ENCODE measurements around the gene ITGA5.

Gene ITGA5

DNA sequence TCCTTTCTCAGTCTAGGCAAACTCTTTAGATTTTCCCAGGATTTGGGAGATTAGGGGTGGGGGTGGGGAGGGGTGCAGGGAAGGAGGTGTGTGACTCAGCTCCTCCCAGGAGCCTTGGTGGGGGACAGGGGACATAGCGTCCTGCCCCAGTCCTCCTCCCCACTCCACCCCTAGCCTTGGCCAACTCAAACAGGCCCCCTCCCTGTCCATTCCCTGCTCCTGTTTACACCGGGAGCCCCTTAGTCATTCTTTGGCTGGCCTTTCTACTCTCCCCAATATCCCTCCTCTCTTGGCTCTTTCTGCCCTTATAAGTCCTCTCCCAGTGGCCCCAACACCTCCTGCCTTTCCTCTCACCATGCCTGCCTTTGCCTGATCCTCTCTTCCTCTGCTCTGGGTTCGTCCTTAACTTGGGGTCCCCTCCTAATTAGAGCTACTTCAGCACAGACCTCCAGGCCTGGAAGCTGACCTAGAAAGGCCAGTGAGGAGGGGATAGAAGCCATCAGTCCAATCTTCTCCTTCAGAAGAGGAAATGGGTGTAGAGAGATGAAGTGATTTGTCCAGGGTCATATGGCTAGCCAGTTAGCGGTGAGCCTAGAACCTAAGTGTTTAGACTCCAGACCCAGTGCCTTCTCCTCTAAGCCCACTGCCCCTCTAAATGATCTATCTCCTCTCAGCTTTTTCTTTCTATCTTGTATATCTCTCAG lies 2.3 kb upstream of the ITGA5 start:
- TF ChIP-seq TAF1 (IDR thresholded peaks at IDR 0.05; ENCODE audit: borderline replicate concordance, insufficient read depth, low read length), result no peak
- TF ChIP-seq FOXP2 (optimal IDR thresholded peaks at IDR 0.05; ENCODE audit: borderline replicate concordance, extremely low read depth, extremely low read length, insufficient read depth), result no peak
- TF ChIP-seq, protein P1, sequence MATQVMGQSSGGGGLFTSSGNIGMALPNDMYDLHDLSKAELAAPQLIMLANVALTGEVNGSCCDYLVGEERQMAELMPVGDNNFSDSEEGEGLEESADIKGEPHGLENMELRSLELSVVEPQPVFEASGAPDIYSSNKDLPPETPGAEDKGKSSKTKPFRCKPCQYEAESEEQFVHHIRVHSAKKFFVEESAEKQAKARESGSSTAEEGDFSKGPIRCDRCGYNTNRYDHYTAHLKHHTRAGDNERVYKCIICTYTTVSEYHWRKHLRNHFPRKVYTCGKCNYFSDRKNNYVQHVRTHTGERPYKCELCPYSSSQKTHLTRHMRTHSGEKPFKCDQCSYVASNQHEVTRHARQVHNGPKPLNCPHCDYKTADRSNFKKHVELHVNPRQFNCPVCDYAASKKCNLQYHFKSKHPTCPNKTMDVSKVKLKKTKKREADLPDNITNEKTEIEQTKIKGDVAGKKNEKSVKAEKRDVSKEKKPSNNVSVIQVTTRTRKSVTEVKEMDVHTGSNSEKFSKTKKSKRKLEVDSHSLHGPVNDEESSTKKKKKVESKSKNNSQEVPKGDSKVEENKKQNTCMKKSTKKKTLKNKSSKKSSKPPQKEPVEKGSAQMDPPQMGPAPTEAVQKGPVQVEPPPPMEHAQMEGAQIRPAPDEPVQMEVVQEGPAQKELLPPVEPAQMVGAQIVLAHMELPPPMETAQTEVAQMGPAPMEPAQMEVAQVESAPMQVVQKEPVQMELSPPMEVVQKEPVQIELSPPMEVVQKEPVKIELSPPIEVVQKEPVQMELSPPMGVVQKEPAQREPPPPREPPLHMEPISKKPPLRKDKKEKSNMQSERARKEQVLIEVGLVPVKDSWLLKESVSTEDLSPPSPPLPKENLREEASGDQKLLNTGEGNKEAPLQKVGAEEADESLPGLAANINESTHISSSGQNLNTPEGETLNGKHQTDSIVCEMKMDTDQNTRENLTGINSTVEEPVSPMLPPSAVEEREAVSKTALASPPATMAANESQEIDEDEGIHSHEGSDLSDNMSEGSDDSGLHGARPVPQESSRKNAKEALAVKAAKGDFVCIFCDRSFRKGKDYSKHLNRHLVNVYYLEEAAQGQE (IDR thresholded peaks at IDR 0.05; ENCODE audit: insufficient read depth in 1 of 2, low read depth in 2 of 2, low read length in 2 of 2), result no peak
- TF ChIP-seq POLR2AphosphoS5 (IDR thresholded peaks at IDR 0.05; ENCODE audit: low read depth, low read length), result no peak
- TF ChIP-seq SIN3A (IDR thresholded peaks at IDR 0.05; ENCODE audit: borderline replicate concordance, insufficient read depth, low read length), result no peak

DNA sequence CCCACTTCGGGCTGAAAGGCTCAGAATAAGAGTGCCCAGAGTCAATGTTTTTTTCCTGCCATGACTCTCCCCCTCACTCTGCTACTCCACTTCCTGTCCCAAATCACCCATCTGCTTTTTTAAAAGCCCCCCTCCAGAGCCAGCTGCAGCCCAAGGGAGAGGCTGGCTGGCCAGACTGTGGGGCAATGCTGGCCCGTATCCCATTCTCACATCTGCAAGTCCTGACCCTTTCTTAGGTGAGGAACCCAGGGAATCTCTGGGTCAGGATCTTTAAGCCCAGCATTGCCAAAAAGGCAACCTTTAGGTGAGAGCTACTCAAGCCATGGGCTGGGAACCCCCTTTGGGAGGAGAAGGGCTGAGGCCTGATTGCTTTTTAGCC lies 1.7 kb upstream of the ITGA5 start:
- TF ChIP-seq TAF1 (IDR thresholded peaks at IDR 0.05; ENCODE audit: borderline replicate concordance, insufficient read depth, low read length) (no peak), FOXP2 (optimal IDR thresholded peaks at IDR 0.05; ENCODE audit: borderline replicate concordance, extremely low read depth, extremely low read length, insufficient read depth) (no peak), SIN3A (IDR thresholded peaks at IDR 0.05; ENCODE audit: borderline replicate concordance, insufficient read depth, low read length) (no peak), POLR2AphosphoS5 (IDR thresholded peaks at IDR 0.05; ENCODE audit: low read depth, low read length) (no peak)
- TF ChIP-seq, protein P1 (IDR thresholded peaks at IDR 0.05; ENCODE audit: insufficient read depth in 1 of 2, low read depth in 2 of 2, low read length in 2 of 2), result no peak

DNA sequence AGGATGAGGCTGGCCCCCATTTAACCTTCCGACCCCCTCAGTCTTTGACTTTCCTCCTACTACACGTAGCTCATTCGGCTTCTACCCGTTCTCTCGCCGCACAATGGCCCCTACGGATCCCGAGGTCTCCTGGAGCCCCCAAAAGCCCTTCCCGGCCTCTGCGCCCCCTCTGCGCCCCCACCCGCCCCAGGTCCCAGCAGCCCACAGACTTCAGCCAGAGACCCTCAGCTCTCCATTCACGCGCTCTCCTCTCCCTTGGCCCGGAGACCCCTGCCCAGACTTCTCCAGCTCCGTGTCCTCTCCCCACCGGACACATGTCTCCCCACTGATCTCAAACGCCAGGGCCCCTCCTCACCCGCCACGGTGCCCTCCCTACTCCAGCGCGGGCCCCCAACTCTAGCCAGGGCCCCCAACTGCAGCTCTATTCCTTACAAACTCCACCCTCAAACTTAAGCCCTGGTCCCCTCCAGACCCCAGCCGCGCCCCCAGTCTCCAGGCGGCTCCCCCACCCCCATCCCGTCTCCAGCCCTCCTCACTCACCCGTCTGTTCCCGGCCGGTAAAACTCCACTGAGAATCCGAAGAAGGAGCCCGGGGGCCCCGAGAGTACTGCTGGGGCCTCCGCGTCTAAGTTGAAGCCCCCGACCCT lies 502 bp downstream of the ITGA5 start:
- TF ChIP-seq SIN3A (IDR thresholded peaks at IDR 0.05; ENCODE audit: borderline replicate concordance, insufficient read depth, low read length) (no peak), POLR2AphosphoS5 (IDR thresholded peaks at IDR 0.05; ENCODE audit: low read depth, low read length) (no peak), FOXP2 (optimal IDR thresholded peaks at IDR 0.05; ENCODE audit: borderline replicate concordance, extremely low read depth, extremely low read length, insufficient read depth) (no peak)

DNA sequence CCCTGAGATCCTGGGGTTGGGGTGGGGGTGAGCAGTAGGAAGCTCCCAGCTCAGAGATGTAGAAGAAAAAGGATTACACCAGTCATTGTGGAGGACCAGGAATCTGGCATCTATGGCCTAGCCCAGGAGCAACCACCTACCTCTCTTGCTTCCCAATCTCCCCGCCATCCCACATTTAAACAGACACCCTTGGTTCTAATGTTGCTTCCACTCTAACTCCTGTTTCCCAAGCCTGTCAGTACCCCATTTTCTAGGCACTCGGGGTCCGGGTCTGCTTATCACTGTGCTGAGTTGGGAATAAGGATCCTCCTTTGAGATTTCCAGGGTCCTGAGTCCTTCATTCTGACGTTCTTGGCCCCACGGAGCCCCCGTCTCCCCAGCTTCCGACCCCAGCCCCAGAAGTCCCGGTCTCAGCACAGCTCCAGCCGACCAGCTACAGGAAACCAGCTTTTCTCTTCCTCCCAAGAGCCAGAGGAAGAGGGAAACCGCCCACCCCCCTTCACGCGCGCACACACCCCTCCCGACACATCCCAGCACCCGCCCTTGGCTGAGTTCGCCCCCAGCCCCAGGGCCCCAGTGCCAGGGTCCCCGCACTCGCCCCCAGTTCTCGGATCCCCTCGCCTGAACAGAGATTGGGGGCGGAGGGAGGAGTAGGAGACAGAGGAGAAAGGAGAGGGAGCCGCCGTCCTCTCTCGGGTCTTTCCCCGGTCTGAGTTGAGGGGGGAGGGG lies 1.2 kb downstream of the ITGA5 start:
- 0 out of 2 replicates have a peak, but pooled peaks have one; percentile 41 for TF ChIP-seq SIN3A (IDR thresholded peaks at IDR 0.05; ENCODE audit: borderline replicate concordance, insufficient read depth, low read length)
- no peak for TF ChIP-seq FOXP2 (optimal IDR thresholded peaks at IDR 0.05; ENCODE audit: borderline replicate concordance, extremely low read depth, extremely low read length, insufficient read depth)
- TF ChIP-seq POLR2AphosphoS5 (IDR thresholded peaks at IDR 0.05; ENCODE audit: low read depth, low read length), result no peak; the same call in 1 of the 2 replicates
- TF ChIP-seq, protein P1 (IDR thresholded peaks at IDR 0.05; ENCODE audit: insufficient read depth in 1 of 2, low read depth in 2 of 2, low read length in 2 of 2), result no peak

DNA sequence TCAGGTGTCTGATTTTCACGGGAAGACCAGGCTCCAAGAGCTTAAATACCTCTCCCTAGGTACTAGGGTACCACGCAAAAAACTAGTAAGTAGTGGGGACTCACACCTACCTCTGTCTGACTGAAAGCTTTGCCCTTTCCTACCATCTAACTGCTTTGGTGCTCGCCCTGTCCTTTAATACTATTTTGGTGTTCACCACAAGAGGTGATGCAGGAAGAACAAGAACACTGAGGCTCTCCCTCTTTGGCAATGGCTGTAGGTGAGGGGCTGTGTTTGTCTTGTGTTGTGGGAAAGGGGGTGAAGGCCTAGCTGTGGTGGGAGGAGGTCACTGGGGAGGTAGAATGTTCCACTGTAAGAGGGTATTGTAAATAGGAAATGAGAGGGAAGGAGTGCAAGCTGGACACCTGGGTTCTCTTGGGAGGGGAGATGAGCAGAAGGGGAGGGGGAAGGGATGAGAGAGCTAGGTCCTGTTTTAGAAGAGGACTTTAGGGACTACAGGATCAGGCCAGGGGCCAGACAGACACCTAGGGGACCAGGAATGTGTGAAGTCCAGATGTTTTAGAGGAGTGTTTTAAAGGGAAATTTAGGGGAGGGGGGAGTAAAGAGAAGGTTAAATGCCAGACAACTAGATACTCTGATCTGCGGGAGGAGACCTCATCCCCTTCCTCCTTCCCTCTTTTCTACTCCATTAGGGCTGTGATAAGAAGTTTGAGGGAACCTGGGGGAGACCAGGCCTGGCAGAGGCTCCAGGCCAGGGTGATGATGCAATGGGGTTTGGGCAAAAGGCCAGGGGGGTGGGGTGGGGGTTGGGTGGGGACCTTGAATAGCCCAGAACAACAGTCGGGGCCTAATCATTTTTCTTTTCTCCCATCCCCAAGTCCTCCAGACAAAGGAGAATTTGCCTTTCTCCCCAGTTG lies 2.1 kb downstream of the ITGA5 start:
- no peak for TF ChIP-seq TAF1 (IDR thresholded peaks at IDR 0.05; ENCODE audit: borderline replicate concordance, insufficient read depth, low read length)
- TF ChIP-seq, protein P1 (IDR thresholded peaks at IDR 0.05; ENCODE audit: insufficient read depth in 1 of 2, low read depth in 2 of 2, low read length in 2 of 2), result no peak
- TF ChIP-seq POLR2AphosphoS5 (IDR thresholded peaks at IDR 0.05; ENCODE audit: low read depth, low read length), result no peak
- no peak for TF ChIP-seq FOXP2 (optimal IDR thresholded peaks at IDR 0.05; ENCODE audit: borderline replicate concordance, extremely low read depth, extremely low read length, insufficient read depth)
- TF ChIP-seq SIN3A (IDR thresholded peaks at IDR 0.05; ENCODE audit: borderline replicate concordance, insufficient read depth, low read length), result no peak

All from PFSK-1 (cell line).